HL-60 (cell line): Measurements from ENCODE around the gene GAS5.

Experiments used
- DNase-seq, 2 experiments: peaks; one replicate each; pipeline ENCODE4 v3.0.0-alpha.2; 2010 to 2020; ENCODE audit warnings: low read depth in 1 of 2, low spot score in 1 of 2
- H3K27ac ChIP-seq: fragments of 250-450 bp; sonication (Bioruptor Pico); replicated peaks from 2 replicates; pipeline ENCODE4 v1.5.1; 2020; ENCODE audit warnings: mild to moderate bottlenecking, moderate library complexity
- H3K27me3 ChIP-seq: fragments of 250-450 bp; sonication (Bioruptor Pico); 2 replicates; pipeline ENCODE4 v1.5.1; 2021; ENCODE audit warnings: mild to moderate bottlenecking, moderate library complexity; ENCODE audit not compliant: insufficient read depth, poor library complexity, severe bottlenecking
- H3K4me3 ChIP-seq: replicated peaks from 2 replicates; pipeline ENCODE4 v1.5.1; 2011; ENCODE audit warnings: mild to moderate bottlenecking, control low read depth, low read length; ENCODE audit not compliant: insufficient read depth
- CTCF ChIP-seq: IDR thresholded peaks from one replicate; pipeline ENCODE4 v1.5.1; 2011; ENCODE audit warnings: low read length, control low read depth, inconsistent platforms; ENCODE audit not compliant: insufficient read depth
- GABPA ChIP-seq: IDR thresholded peaks from 2 replicates; pipeline ENCODE4 v1.6.1; 2012; ENCODE audit warnings: low read depth
- POLR2AphosphoS5 ChIP-seq: IDR thresholded peaks from 2 replicates; pipeline ENCODE4 v1.6.1; 2012; ENCODE audit warnings: low read depth
- SPI1 ChIP-seq: IDR thresholded peaks from 2 replicates; pipeline ENCODE4 v1.6.1; 2012; ENCODE audit warnings: low read depth, mild to moderate bottlenecking, borderline replicate concordance
- TF ChIP-seq, protein P1 (sequence below): IDR thresholded peaks from 2 replicates; pipeline ENCODE4 v1.6.1; 2012; ENCODE audit warnings: low read depth; ENCODE audit not compliant: insufficient replicate concordance

Gene GAS5

GRCh38 chr1:173865468-173866164 is 2.2 kb downstream of the GAS5 start:
- DNase-seq: peak in 1 of 2 experiments; percentile 47
- TF ChIP-seq, protein P1, sequence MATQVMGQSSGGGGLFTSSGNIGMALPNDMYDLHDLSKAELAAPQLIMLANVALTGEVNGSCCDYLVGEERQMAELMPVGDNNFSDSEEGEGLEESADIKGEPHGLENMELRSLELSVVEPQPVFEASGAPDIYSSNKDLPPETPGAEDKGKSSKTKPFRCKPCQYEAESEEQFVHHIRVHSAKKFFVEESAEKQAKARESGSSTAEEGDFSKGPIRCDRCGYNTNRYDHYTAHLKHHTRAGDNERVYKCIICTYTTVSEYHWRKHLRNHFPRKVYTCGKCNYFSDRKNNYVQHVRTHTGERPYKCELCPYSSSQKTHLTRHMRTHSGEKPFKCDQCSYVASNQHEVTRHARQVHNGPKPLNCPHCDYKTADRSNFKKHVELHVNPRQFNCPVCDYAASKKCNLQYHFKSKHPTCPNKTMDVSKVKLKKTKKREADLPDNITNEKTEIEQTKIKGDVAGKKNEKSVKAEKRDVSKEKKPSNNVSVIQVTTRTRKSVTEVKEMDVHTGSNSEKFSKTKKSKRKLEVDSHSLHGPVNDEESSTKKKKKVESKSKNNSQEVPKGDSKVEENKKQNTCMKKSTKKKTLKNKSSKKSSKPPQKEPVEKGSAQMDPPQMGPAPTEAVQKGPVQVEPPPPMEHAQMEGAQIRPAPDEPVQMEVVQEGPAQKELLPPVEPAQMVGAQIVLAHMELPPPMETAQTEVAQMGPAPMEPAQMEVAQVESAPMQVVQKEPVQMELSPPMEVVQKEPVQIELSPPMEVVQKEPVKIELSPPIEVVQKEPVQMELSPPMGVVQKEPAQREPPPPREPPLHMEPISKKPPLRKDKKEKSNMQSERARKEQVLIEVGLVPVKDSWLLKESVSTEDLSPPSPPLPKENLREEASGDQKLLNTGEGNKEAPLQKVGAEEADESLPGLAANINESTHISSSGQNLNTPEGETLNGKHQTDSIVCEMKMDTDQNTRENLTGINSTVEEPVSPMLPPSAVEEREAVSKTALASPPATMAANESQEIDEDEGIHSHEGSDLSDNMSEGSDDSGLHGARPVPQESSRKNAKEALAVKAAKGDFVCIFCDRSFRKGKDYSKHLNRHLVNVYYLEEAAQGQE: no peak
- TF ChIP-seq POLR2AphosphoS5: no peak
- TF ChIP-seq SPI1: no peak
- no peak for TF ChIP-seq CTCF
- TF ChIP-seq GABPA: no peak
- H3K4me3 ChIP-seq: peak overlapping the region; percentile 60
- H3K27me3 ChIP-seq: no peaks in the 10 kb centered on the region
- H3K27ac ChIP-seq: peak overlapping the region; percentile 93

DNA sequence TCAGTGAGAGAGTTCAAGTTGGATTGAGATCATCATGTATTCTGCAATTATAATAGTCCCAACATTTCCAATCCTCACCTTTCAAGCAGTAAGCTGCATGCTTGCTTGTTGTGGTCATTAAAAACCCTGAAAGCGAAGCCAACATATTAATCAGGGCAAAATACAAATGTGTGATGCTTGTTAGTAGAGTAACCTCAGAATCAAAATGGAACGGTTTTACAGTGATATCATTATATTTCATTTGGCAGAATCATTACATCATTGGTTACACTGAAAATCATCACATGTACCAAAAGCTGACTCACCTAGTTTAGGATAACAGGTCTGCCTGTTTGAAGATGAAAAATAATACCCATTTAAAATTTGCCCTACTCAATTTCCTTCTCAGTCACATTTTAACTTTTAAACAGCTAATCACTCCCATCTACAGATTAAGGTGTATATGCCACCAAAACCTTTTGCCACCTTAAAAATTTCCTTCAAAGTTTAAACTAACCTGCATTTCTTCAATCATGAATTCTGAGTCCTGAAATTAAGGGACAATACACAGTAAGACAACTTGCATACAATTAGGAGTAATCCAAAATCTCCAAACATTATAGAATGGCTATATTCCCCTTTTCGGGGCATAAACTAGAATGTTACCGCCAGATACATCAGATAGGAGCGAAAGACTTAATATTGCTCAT is 3.5 kb downstream of the GAS5 start:
- TF ChIP-seq, protein P1: no peak
- TF ChIP-seq CTCF (no peak), SPI1 (no peak), GABPA (no peak), POLR2AphosphoS5 (no peak)
- H3K4me3 ChIP-seq: peak overlapping the region; percentile 60
- H3K27me3 ChIP-seq: no peaks in the 10 kb centered on the region
- peak in 1 of 2 experiments; percentile 78 for DNase-seq
- no peak overlapping the region; the same call in none of the 2 replicates for H3K27ac ChIP-seq

DNA sequence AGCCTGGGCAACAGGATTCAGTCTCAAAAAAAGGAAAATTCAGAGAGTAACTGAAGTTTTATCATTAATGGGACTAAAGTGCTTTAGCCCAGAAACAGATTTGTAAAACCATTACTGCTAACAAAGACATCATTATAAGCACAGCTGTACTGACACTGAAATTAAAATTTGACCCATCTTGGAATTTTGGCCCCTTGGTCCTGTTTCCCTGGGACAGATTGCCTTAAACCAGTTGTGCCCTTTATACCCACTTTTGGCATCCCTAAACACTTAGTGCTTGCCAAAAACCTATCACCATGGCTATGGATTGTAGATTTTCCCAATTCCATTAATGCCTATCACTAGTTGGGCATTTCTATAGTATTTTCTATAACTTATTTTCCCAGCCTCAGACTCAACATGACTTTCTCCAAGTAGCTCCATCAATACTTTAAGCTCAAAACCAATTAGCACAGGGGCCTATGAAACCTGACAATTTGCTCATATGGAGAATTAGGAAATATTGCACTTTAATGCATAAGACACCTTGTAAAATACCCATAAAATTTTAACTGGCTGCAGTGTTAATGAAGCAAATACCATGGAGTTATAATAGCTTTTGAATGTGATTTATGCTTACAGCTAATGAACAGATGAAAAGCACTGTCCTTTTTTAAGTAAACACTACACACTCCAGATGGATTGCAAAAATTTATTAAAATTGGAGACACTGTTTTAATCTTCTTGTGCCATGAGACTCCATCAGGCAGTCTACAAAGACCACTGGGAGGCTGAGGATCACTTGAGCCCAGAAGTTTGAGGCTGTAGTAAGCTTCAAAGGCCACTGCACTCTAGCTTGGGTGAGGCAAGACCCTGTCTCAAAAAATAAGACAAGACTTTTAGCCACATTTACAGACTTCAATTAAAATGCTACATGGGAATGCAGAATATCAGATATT is 4.3 kb downstream of the GAS5 start:
- Histone ChIP-seq H3K27me3 (no peaks in the 10 kb centered on the region), H3K4me3 (no peak overlapping the region), H3K27ac (no peak overlapping the region; the same call in 1 of the 2 replicates)
- no peak; the same call in 1 of the 2 replicates for TF ChIP-seq POLR2AphosphoS5
- TF ChIP-seq, protein P1: no peak
- no peak for TF ChIP-seq CTCF
- TF ChIP-seq SPI1: no peak
- TF ChIP-seq GABPA: no peak
- DNase-seq: peak in 1 of 2 experiments; percentile 63
